Fibroblast of skin of right quadriceps (primary cell): Measurements from ENCODE around the gene CDC37.

ENCODE experiments used
- DNase-seq: peaks from one replicate; pipeline ENCODE4 v3.0.0-alpha.2; 2013

Gene CDC37

DNA sequence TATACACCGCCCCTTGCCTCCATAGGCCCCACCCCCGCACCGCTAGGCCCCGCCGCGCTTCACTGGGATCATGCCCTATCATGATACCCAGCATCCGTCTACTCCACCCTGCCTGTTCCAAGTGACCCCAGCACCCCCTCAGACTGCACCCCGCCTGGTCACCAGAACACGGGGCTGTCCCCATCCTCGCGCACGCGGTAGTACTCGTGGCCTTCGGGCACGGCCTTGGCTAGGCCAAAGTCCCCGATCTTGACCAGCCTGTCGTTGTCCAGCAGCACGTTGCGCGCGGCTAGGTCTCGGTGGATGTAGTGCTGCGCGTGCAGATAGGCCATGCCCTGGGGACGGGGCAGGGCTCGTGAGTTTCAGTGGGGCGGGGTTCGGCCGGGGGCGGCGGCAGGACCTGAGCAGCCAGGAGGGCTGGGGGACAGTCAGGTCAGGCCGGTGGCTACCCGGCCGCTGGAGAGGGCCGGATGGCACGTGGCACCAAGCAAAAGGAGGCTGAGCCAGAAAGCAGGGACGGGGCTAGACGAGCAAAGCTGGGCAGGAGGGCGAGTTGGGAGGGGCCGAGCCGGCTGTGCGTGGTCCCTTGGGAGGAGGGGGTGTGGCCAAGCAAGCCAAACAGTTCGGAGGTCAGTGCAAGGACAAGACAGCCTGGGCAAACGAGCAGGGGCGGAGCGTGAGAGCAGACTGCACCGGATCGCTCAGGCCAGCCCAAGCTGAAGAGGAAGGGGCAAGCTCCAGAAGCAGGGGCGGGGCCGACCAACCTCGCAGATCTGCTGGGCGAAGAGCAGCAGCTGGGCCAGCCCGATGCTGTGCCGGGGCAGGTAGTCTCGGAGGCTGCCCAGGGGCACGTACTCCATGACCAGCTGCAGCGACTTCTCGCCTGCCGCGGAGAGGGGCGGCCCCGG, 50.3 kb downstream of the CDC37 start:
- no peak for DNase-seq

DNA sequence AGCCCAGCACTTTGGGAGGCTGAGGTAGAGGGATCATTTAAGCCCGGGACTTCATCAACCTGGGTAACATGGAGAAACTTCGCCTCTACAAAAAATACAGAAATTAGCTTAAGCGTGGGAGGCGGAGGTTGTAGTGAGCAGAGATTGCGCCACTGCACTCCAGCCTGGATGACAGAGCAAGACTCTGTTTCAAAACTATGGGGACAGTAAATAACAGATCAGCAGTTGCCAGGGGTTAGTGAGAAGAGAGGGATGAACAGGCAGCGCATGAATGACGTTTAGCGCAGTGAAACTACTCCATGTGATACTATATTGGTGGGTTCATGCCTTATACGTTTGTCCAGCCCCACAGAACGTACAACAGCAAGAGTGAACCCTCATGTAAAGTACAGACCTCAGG, 56.8 kb downstream of the CDC37 start:
- DNase-seq, result no peak

DNA sequence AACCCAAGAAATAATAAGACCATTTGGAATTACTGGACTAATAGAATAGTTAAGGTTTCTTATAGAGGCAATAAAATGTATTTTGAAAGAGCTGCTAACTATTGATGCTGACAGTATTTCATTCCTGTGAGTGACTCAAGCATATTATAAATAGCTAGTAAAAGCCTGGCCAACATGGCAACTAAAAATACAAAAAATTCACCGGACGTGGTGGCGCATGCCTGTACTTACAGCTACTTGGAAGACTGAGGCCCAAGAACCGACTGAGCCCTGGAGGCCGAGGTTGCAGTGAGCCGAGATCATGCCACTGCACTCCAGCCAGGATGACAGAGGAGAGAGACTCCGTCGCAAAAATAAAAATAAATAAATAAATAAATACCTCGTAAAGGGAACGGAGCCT, 58.6 kb downstream of the CDC37 start:
- DNase-seq, result peak; percentile 9

DNA sequence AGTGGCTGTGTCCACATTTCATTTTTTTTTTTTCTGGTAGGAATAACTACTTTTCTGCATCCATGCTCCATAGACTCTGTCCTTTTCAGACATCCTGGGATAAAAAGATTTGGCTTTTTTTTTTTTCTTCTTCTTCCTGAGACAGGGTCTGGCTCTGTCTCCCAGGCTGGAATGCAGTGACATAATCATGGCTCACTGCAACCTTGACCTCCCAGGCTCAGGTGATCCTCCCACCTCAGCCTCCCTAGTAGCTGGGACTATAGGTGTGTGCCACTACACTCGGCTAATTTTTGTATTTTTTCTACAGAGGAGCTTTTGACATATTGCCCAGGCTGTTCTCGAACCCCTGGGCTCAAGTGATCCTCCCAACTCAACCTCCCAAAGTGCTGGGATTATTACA, 59.8 kb downstream of the CDC37 start:
- DNase-seq, result no peak
